HEK293T (cell line): ENCODE results near the gene HOXA10.

Source experiments
- CTCF ChIA-PET: fragments of 350-600 bp; formaldehyde crosslinking; extraction: SDS; loops from one replicate; lab custom pipeline; 2021; ENCODE audit warnings: antibody characterized with exemption, inconsistent platforms; lab: Yijun Ruan, JAX
- POLR2A ChIA-PET: fragments of 350-600 bp; formaldehyde crosslinking; extraction: SDS; loops from one replicate; lab custom pipeline; 2020; ENCODE audit warnings: antibody characterized with exemption, inconsistent platforms; lab: Yijun Ruan, JAX
- DNase-seq: peaks from one replicate; pipeline ENCODE4 v3.0.0; 2012; ENCODE audit warnings: mixed read lengths; ENCODE audit errors: extremely low spot score
- ARNT ChIP-seq: fragments of 450-650 bp; IDR thresholded peaks from 2 replicates; pipeline ENCODE4 v1.6.1; 2017; ENCODE audit warnings: mild to moderate bottlenecking
- BHLHE40 ChIP-seq: fragments of 450-650 bp; IDR thresholded peaks from 2 replicates; pipeline ENCODE4 v1.6.1; 2016; ENCODE audit warnings: mild to moderate bottlenecking, moderate library complexity, borderline replicate concordance
- CTBP1 ChIP-seq: fragments of 450-650 bp; IDR thresholded peaks from 2 replicates; pipeline ENCODE4 v1.6.1; 2016; ENCODE audit warnings: borderline replicate concordance
- ELF4 ChIP-seq: fragments of 450-650 bp; IDR thresholded peaks from 2 replicates; pipeline ENCODE4 v1.6.1; 2017; ENCODE audit warnings: antibody characterized with exemption
- FOXA1 ChIP-seq: fragments of 450-650 bp; IDR thresholded peaks from 2 replicates; pipeline ENCODE4 v1.6.1; 2016; ENCODE audit warnings: mild to moderate bottlenecking
- FOXK2 ChIP-seq: fragments of 450-650 bp; IDR thresholded peaks from 2 replicates; pipeline ENCODE4 v1.6.1; 2016; ENCODE audit warnings: mild to moderate bottlenecking
- FOXM1 ChIP-seq: fragments of 450-650 bp; IDR thresholded peaks from 2 replicates; pipeline ENCODE4 v1.6.1; 2017; ENCODE audit warnings: mild to moderate bottlenecking, borderline replicate concordance
- HDGF ChIP-seq: fragments of 450-650 bp; IDR thresholded peaks from 2 replicates; pipeline ENCODE4 v1.6.1; 2017; ENCODE audit warnings: antibody characterized with exemption, borderline replicate concordance
- L3MBTL2 ChIP-seq: fragments of 450-650 bp; conservative IDR thresholded peaks from 2 replicates; pipeline ENCODE4 v1.6.1; 2016; ENCODE audit warnings: mild to moderate bottlenecking
- LEF1 ChIP-seq: fragments of 450-650 bp; IDR thresholded peaks from 2 replicates; pipeline ENCODE4 v1.6.1; 2017; ENCODE audit warnings: mild to moderate bottlenecking, borderline replicate concordance
- NFRKB ChIP-seq: fragments of 450-650 bp; IDR thresholded peaks from 2 replicates; pipeline ENCODE4 v1.6.1; 2016; ENCODE audit warnings: mild to moderate bottlenecking, moderate library complexity
- SP1 ChIP-seq: fragments of 450-650 bp; IDR thresholded peaks from 2 replicates; pipeline ENCODE4 v1.6.1; 2017
- SUZ12 ChIP-seq: fragments of 450-650 bp; IDR thresholded peaks from 2 replicates; pipeline ENCODE4 v1.6.1; 2016; ENCODE audit warnings: mild to moderate bottlenecking
- TARDBP ChIP-seq: fragments of 450-650 bp; IDR thresholded peaks from 2 replicates; pipeline ENCODE4 v1.6.1; 2016
- ZNF384 ChIP-seq: fragments of 450-650 bp; IDR thresholded peaks from 2 replicates; pipeline ENCODE4 v1.6.1; 2016
- TF ChIP-seq, protein P1 (sequence below): fragments of 450-650 bp; IDR thresholded peaks from 2 replicates; pipeline ENCODE4 v1.6.1; 2016

Gene HOXA10

DNA sequence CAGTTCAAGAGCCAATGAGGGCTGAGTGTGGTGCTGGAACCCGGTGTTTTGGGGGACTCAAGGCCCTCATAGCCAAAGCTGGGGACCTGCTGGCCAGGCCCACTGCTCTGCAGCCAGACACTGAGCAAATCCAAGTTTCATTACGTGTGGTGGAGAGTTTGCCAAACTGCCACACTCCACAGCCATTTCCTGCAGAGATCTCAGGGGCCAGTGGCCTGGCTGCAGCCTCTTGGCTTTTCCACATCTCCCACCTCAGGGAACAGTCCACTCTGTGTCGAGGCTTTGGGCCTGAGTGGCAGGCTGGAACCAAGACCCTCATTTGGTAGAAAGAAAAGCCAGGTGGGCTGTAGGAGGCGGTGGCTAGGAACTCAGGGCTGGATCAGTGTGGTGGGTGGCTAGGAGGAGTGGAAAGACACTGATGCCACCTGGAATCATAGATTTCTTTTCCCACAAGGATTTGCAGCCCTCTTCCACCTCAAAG lies 7.7 kb upstream of the HOXA10 start:
- POLR2A ChIA-PET = interaction anchor here (0.7 to 10.3 kb wide), 9 partner anchors 10 to 982 kb away, joined by 3 to 215 read pairs (median 4); partner anchors contain the start of genes HNRNPA2B1, HOXA10, HOXA3 and HOXA7
- TF ChIP-seq TARDBP (no peak), L3MBTL2 (no peak), SP1 (no peak), ARNT (no peak), HDGF (no peak; the same call in 1 of the 2 replicates), ZNF384 (no peak)
- DNase-seq = no peak
- CTCF ChIA-PET = interaction anchor here (1.0 to 1.3 kb wide), 2 partner anchors 19 to 21 kb away, joined by 3 read pairs; no protein-coding TSS in a partner anchor

DNA sequence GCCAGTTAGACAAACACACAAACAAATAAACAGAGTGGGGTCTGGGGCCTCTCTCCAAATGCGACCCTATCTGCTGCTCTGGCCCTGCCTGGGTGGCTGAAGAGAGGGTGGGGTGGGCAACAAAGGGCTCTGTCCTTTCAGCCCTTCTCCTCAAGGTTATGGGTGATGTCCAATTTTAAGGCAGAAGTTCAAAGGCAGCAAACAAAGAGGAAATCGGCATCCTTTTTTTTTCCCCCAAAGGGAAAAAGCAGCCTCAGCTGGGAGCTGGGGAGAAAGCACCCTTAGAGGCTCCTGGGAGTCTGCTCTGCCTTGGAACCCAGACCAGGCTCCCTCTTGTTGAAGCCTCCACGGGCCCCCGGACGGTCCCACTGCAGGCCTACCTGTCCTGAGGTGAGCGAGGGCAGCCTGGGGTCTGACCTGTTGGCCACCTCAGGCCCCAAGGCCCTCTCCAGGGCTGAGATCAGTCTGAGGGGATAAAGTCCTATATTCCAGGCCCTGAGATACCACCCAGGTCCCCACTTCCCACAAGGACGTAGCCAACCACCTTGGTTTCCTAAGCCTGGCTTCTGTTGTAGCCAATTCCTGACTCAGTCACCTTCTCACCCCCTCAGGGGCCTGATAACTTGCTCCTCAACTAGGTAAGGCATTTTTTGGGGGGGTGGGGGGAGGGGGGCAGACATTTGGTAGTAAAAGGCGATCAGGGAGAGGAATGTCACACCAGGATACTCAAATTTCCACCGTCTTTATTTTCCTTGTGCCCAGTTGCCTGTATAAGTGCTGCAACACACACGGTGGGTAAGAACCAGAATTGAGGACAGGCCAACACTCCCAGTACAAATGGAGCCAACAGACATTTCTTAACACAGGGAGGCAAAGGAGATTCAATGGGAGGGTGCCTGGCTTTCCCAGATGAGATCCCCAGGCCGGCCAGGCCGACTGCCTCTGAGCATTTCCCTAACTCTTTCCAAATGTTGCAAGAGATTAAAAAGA lies 6.6 kb upstream of the HOXA10 start:
- ChIA-PET POLR2A (interaction anchor here (1.0 to 13.6 kb wide), 15 partner anchors 9 to 987 kb away, joined by 3 to 367 read pairs (median 5); partner anchors contain the start of genes CBX3, HOXA10, HOXA3 and HOXA5), CTCF (interaction anchor here (0.6 to 2.2 kb wide), 14 partner anchors 8 to 478 kb away, joined by 3 to 13 read pairs (median 5); partner anchors contain the start of genes HOXA13, HOXA3 and HOXA5)
- no peak for DNase-seq
- TF ChIP-seq FOXA1 (no peak), HDGF (no peak), FOXM1 (no peak), TARDBP (no peak), ARNT (no peak), CTBP1 (no peak), BHLHE40 (no peak)

DNA sequence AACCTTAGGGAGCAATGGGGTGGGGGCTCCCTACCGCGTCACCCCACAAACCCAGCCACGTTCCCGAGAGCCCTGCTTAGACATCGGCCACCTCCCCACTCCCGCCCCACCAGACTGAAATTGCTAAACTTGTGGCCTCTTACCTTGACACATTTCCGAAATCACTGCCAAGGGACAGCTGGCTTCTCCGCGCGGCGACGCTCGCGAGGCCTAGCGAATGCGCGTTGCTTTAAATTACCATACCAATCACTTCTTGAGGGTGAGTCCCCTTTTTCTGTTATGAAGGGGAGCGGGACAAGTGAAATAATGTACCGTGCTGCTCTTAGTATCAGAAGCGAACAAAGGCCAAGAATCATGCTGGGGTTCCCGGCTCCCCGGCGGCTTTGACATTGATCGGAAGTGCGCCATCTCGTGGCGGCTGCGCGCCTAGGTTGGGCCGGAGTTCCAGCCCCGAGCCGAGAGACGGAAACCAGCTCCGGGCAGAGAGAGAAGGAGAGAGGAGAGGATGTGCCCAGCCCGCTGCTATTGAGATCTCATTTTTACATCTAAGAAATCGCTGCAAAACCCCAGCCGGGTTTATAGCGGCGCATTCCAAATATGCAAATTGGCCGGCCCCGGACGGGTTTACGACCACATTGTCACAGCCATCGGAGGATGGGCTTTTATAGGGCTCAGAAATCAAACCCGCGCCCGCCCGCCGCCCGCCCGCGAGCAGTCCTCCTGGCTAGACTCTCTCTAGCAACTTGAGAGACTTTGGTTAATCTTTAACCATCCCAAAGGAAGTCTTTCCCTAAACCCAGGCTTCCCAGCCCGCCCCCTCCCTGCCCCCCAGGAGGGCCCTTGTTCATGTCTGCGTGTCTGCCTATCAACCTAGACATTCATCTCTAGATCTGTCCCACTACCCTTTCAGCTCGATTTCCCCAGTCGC lies 5.6 kb upstream of the HOXA10 start:
- CTCF ChIA-PET = interaction anchor here (0.6 to 2.2 kb wide), 18 partner anchors 9 to 916 kb away, joined by 3 to 13 read pairs (median 4); partner anchors contain the start of genes HOXA13, HOXA3 and HOXA5
- TF ChIP-seq SP1 = no peak
- TF ChIP-seq L3MBTL2 = peak; percentile 54
- TF ChIP-seq, protein P1, sequence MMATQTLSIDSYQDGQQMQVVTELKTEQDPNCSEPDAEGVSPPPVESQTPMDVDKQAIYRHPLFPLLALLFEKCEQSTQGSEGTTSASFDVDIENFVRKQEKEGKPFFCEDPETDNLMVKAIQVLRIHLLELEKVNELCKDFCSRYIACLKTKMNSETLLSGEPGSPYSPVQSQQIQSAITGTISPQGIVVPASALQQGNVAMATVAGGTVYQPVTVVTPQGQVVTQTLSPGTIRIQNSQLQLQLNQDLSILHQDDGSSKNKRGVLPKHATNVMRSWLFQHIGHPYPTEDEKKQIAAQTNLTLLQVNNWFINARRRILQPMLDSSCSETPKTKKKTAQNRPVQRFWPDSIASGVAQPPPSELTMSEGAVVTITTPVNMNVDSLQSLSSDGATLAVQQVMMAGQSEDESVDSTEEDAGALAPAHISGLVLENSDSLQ = peak; percentile 77
- POLR2A ChIA-PET = interaction anchor here (1.0 to 13.6 kb wide), 14 partner anchors 10 to 986 kb away, joined by 3 to 367 read pairs (median 4); partner anchors contain the start of genes CBX3, HOXA3, HOXA5 and HOXA6
- peak; percentile 71 for DNase-seq

DNA sequence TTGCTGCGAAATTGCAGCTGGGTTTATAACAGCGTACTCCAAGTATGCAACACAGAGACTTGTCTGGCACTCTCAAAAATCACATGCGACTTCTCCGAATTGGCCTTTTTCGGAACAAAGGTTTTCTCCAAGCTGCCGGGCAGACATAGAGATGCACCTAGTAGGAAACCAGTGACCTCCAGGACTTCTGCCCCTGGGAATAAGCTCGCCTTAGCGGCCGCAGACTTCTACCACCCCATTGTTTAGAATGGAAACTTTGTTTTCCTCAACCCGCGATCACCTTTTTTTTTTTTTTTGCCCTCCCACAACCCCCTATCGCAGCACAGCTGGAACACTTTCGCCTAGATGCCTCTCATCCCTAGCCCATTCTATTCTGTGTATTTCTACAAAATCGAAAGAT lies 4.9 kb upstream of the HOXA10 start:
- TF ChIP-seq BHLHE40 (no peak), ARNT (no peak), FOXA1 (no peak), SP1 (no peak), CTBP1 (no peak), SUZ12 (no peak), FOXM1 (no peak), NFRKB (no peak), LEF1 (no peak), FOXK2 (no peak), ELF4 (no peak), L3MBTL2 (no peak), HDGF (no peak), TARDBP (no peak)
- TF ChIP-seq, protein P1 = no peak
- ChIA-PET POLR2A (interaction anchor here (1.0 to 13.6 kb wide), 15 partner anchors 8 to 985 kb away, joined by 3 to 367 read pairs (median 4); partner anchors contain the start of genes CBX3, HOXA3, HOXA5 and HOXA6), CTCF (interaction anchor here (0.6 to 2.2 kb wide), 12 partner anchors 9 to 917 kb away, joined by 3 to 13 read pairs (median 6); partner anchors contain the start of genes HOXA13 and HOXA5)
- no peak for DNase-seq

DNA sequence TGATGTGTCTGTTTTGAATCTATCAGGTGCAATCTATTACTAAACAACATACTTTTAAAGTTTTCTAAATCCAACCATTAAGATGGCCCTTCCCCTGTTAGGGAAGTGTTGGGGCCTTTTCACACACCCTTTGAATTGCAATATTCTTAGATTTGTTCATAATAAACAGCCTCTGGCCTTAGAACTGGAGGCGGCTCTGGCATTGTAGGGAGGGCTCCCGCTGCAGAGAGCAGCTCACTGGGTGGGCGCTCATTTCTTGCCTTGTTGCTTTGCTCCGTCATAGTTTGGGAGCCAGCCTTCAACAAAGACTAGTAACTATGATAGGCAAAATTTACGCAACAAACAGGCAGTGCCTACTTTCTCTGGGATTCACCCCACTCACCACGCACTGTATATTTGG lies 4.2 kb upstream of the HOXA10 start:
- POLR2A ChIA-PET = interaction anchor here (1.0 to 13.6 kb wide), 8 partner anchors 8 to 47 kb away, joined by 3 to 367 read pairs (median 8); partner anchors contain the start of genes HOXA3, HOXA5, HOXA6 and HOXA7
- DNase-seq = peak; percentile 8
- TF ChIP-seq FOXA1 = no peak
- TF ChIP-seq FOXK2 = no peak
- TF ChIP-seq, protein P1 = no peak
- no peak for TF ChIP-seq FOXM1
- TF ChIP-seq ARNT = no peak
- TF ChIP-seq LEF1 = no peak
- no peak for TF ChIP-seq BHLHE40
- TF ChIP-seq CTBP1 = no peak
- no peak for TF ChIP-seq NFRKB
- no peak for TF ChIP-seq ELF4
- TF ChIP-seq SUZ12 = no peak
- TF ChIP-seq HDGF = no peak
- TF ChIP-seq ZNF384 = no peak
- TF ChIP-seq L3MBTL2 = no peak
- TF ChIP-seq TARDBP = no peak
- no peak for TF ChIP-seq SP1

More for the DNA sequence above, 4.2 kb upstream of the HOXA10 start:
- CTCF ChIA-PET = interaction anchor here (1.7 to 2.2 kb wide), 2 partner anchors 16 to 37 kb away, joined by 11 to 13 read pairs; no protein-coding TSS in a partner anchor
